T-helper 2 cell treated with Interferon-gamma antibody and Interleukin-4, amounts not matched to agents 5 μg/mL and 100 μg/mL, for 36 hours (primary cell): ENCODE data around the gene HTT.

Experiments used
- DNase-seq: peaks from one replicate; pipeline ENCODE4 v3.0.0; 2021; ENCODE audit warnings: low spot score
- H3K27ac Mint-ChIP-seq: one replicate; pipeline ENCODE4 v1.8.0; 2021; ENCODE audit warnings: mild to moderate bottlenecking, mixed read lengths
- H3K27me3 Mint-ChIP-seq: one replicate; pipeline ENCODE4 v1.8.0; 2021; ENCODE audit warnings: low read depth, mixed read lengths
- H3K36me3 Mint-ChIP-seq: one replicate; pipeline ENCODE4 v1.8.0; 2021; ENCODE audit warnings: low read depth, mixed read lengths
- H3K4me1 Mint-ChIP-seq: one replicate; pipeline ENCODE4 v1.8.0; 2021; ENCODE audit warnings: low read depth, mixed read lengths
- H3K4me3 Mint-ChIP-seq: one replicate; pipeline ENCODE4 v1.8.0; 2022; ENCODE audit warnings: mild to moderate bottlenecking, moderate library complexity, mixed read lengths
- H3K9me3 Mint-ChIP-seq: one replicate; pipeline ENCODE4 v1.8.0; 2021; ENCODE audit warnings: mixed read lengths

HTT gene

DNA sequence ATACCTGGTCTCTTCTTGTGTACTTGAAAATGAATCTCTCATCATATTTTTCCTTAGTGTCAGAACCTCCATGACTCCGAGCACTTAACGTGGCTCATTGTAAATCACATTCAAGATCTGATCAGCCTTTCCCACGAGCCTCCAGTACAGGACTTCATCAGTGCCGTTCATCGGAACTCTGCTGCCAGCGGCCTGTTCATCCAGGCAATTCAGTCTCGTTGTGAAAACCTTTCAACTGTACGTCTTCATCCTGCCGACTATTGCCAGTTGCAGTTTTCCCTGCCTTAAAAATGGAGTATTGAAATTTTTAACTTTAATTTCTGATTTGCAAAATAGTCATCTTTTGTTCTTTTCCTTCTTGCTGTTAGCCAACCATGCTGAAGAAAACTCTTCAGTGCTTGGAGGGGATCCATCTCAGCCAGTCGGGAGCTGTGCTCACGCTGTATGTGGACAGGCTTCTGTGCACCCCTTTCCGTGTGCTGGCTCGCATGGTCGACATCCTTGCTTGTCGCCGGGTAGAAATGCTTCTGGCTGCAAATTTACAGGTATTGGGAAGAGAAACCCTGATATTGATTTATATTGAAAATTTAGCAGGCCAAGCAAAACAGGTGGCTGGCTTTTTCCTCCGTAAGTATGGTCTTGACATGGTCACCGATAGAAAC, 132.1 kb downstream of the HTT start:
- Mint-ChIP-seq H3K4me1 (peaks cover 30% of the 10 kb centered on the region), H3K27ac (no peak overlapping the region), H3K4me3 (no peak overlapping the region), H3K9me3 (no peaks in the 10 kb centered on the region), H3K36me3 (peaks cover 56% of the 10 kb centered on the region), H3K27me3 (no peaks in the 10 kb centered on the region)
- DNase-seq, result no peak

DNA sequence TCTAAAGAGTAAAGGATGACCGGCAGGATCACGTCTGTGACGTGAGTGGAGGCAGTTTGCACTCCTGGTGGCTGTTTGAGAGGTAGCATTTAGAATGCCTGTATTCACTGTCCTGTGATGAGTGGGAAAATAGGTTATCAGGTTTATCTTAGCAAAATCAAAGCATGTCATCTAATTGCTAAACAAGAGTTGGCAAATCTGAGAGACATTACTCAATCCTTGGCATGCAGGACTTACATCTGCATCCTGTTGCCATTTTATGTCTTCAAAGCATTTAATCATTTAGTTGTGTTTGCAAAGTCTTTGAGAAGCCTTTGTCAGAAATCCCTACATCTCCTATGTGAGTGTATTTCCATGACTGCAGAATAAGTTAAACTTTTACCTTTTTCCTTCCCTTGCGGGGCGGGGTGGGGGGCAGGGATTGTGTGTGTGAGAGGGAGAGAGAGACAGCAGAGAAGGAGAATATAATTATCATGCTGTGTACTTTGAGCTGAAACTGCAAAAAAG, 133.1 kb downstream of the HTT start:
- peaks cover 55% of the 10 kb centered on the region for H3K36me3 Mint-ChIP-seq
- H3K4me3 Mint-ChIP-seq, result no peak overlapping the region
- H3K9me3 Mint-ChIP-seq, result no peaks in the 10 kb centered on the region
- H3K27ac Mint-ChIP-seq, result peak overlapping the region; percentile 44
- no peaks in the 10 kb centered on the region for H3K27me3 Mint-ChIP-seq
- peaks cover 20% of the 10 kb centered on the region for H3K4me1 Mint-ChIP-seq
- no peak for DNase-seq

DNA sequence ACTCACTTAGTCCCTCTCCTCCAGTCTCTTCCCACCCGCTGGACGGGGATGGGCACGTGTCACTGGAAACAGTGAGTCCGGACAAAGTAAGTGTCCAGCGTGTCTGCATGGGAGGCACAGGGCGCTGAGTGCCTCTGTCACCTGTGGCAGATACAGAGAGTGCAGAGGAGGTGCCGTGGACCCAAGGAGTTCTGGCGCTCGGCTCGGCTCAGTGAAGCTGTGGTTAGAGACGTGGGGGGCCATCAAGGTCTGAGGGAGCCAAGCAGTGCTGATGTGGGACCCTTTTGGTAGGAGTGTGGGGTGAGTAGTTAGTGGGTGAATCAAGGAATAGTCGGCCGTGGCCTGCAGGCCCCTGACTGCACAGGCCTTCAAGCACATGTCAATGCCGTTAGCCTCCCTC, 134.3 kb downstream of the HTT start:
- Mint-ChIP-seq H3K4me3 (no peak overlapping the region), H3K36me3 (peaks cover 53% of the 10 kb centered on the region), H3K4me1 (peaks cover 8% of the 10 kb centered on the region), H3K9me3 (no peaks in the 10 kb centered on the region), H3K27ac (no peak overlapping the region), H3K27me3 (no peaks in the 10 kb centered on the region)
- no peak for DNase-seq

DNA sequence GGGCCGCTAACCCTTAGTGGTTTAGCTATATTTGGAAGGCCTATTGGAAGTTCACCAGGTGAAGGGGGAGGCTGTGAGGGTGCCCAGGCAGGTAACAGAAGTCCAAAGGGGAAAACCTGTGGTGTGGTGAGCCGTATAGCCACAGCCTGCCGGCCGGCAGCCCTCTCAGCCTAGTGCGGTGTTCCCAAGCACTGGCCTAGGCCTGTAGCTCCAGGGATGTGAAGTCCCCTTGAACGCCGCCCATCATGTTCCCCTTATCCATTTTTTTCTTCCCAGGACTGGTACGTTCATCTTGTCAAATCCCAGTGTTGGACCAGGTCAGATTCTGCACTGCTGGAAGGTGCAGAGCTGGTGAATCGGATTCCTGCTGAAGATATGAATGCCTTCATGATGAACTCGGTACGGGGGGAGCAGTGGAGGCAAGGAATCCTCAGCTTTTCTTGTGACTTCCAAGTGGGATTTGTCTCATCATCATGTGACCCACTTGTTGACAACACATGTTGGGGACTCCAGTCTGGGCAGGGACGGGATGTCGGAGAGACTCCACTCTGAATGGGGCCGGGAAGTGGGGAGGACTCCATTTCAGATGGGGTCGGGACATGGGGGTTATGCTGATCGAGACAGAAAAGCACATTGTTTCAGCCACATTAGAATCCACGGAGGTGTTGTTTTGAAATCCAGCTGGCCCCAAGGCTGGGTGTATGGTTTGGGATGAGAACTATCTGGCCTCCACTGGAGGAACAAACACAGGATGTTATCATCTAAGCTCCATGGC, 135.3 kb downstream of the HTT start:
- H3K9me3 Mint-ChIP-seq, result no peaks in the 10 kb centered on the region
- H3K4me1 Mint-ChIP-seq, result peaks cover 2% of the 10 kb centered on the region
- DNase-seq, result no peak
- no peak overlapping the region for H3K4me3 Mint-ChIP-seq
- H3K27me3 Mint-ChIP-seq, result no peaks in the 10 kb centered on the region
- peaks cover 56% of the 10 kb centered on the region for H3K36me3 Mint-ChIP-seq
- no peak overlapping the region for H3K27ac Mint-ChIP-seq

DNA sequence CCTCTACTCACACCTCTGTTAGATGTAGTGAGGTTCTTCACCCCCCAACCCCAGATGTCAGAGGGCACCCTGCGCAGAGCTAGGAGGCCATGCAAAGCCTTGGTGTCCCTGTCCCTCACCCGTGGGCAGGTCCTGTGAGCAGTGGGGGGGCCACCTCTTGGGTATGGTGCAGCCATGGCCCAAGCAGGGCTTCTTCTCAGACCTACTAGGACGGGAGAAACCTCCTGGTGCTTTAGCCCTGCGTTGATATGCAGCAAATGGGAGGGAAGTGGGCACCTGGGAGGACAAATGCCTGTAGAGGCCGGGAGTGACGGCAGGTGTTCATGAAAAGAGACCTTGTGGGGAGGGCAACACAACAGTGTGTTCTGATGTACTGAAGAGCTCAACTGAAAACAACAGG, 136.0 kb downstream of the HTT start:
- Mint-ChIP-seq H3K9me3 (no peaks in the 10 kb centered on the region), H3K27me3 (no peaks in the 10 kb centered on the region), H3K27ac (peak overlapping the region; percentile 15), H3K4me3 (no peak overlapping the region), H3K36me3 (peaks cover 58% of the 10 kb centered on the region), H3K4me1 (peaks cover 2% of the 10 kb centered on the region)
- no peak for DNase-seq

DNA sequence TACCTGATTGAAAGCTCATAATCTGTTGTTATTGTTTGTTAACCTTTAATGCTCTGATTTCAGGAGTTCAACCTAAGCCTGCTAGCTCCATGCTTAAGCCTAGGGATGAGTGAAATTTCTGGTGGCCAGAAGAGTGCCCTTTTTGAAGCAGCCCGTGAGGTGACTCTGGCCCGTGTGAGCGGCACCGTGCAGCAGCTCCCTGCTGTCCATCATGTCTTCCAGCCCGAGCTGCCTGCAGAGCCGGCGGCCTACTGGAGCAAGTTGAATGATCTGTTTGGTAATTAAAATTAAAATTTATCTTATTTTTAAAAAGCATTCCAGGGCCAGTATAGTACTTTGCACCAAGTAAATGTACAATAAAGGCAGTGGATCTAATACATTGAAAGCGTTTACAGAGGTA, 137.4 kb downstream of the HTT start:
- H3K27ac Mint-ChIP-seq, result no peak overlapping the region
- peaks cover 61% of the 10 kb centered on the region for H3K36me3 Mint-ChIP-seq

DNA sequence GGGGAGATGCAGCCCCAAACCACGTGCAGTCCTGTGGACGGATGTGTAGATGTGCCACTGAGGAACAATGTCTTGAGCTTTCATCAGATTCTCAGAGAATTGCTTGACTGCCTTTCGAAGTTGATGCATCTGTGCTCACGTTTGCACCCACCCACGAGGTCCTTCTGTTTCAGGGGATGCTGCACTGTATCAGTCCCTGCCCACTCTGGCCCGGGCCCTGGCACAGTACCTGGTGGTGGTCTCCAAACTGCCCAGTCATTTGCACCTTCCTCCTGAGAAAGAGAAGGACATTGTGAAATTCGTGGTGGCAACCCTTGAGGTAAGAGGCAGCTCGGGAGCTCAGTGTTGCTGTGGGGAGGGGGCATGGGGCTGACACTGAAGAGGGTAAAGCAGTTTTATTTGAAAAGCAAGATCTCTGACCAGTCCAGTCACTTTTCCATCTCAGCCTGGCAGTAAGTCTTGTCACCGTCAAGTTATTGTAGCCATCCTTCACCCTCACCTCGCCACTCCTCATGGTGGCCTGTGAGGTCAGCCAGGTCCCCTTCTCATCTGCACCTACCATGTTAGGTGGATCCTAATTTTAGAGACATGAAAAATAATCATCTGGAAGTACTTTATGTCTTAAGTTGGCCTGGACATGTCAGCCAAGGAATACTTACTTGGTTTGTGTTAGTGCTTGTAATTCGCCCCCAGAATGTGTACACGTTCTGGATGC, 138.1 kb downstream of the HTT start:
- Mint-ChIP-seq H3K27ac (no peak overlapping the region), H3K36me3 (peaks cover 60% of the 10 kb centered on the region), H3K27me3 (no peaks in the 10 kb centered on the region), H3K4me1 (no peaks in the 10 kb centered on the region), H3K4me3 (no peak overlapping the region), H3K9me3 (no peaks in the 10 kb centered on the region)
- no peak for DNase-seq

More for the DNA sequence above, 137.4 kb downstream of the HTT start:
- no peak for DNase-seq
- H3K4me1 Mint-ChIP-seq, result peaks cover 2% of the 10 kb centered on the region
- H3K27me3 Mint-ChIP-seq, result no peaks in the 10 kb centered on the region
- no peaks in the 10 kb centered on the region for H3K9me3 Mint-ChIP-seq
- no peak overlapping the region for H3K4me3 Mint-ChIP-seq

DNA sequence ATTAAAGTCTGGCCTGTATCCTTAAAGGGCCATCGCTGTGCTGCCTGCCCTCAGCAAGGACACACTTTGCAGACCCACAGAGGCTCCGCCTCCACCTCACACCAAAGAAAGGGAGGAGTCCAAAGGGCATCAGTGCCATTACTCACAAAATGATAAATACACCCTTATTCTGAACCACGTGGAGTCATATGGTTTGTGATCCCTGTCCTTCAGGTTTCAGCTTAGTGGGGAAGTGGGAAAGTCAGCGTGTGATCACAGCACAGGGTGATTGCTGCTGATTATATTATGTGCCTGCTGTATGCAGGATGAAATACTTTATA, 138.6 kb downstream of the HTT start:
- Mint-ChIP-seq H3K4me1 (no peaks in the 10 kb centered on the region), H3K27ac (no peak overlapping the region), H3K36me3 (peaks cover 58% of the 10 kb centered on the region), H3K9me3 (no peaks in the 10 kb centered on the region), H3K27me3 (no peaks in the 10 kb centered on the region), H3K4me3 (no peak overlapping the region)
- no peak for DNase-seq

DNA sequence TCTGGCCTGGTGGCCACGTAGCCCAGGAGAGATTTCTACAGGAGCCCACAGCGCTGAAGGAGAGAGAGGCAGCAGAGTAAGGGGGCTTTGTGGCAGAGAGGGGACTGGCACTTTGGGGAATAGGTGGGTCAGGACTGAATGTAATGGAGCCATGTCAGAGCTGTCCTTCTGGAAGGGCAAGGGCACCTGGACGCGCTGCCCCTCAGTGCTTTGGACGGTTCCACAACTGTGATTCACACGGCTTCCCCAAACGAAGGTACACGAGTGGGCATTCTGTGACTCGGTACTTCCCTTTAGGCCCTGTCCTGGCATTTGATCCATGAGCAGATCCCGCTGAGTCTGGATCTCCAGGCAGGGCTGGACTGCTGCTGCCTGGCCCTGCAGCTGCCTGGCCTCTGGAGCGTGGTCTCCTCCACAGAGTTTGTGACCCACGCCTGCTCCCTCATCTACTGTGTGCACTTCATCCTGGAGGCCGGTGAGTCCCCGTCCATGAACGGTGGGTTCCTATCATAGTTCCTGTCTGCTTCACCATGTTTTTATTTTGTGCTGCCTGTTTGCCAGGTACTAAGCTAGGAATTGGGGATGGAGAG, 139.3 kb downstream of the HTT start:
- DNase-seq, result no peak
- Mint-ChIP-seq H3K27me3 (no peaks in the 10 kb centered on the region), H3K27ac (no peak overlapping the region), H3K4me1 (peaks cover 3% of the 10 kb centered on the region), H3K36me3 (peaks cover 60% of the 10 kb centered on the region), H3K9me3 (no peaks in the 10 kb centered on the region), H3K4me3 (no peak overlapping the region)

DNA sequence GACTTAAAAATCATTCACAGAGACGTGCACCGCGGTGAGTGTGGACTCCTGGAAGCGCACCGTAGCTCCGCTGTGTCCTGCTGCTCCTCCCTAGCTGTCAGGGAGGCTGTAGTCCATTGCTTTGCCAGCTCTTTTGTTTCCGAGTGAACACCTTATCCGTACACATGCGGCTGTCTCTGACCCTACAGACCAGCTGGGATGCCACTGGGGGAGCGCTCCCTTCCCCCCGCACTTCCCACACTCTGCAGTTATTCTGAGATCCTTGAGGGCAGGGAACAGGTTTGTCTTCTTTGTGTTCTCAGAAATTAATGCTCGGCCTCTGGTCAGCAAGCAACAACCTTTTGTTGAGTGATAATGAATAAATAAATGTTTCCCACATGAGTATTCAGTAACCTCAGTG, 140.8 kb downstream of the HTT start:
- no peak overlapping the region for H3K4me3 Mint-ChIP-seq
- H3K27ac Mint-ChIP-seq, result no peak overlapping the region
- H3K36me3 Mint-ChIP-seq, result peaks cover 63% of the 10 kb centered on the region
- no peak for DNase-seq
- no peaks in the 10 kb centered on the region for H3K9me3 Mint-ChIP-seq
- peaks cover 3% of the 10 kb centered on the region for H3K4me1 Mint-ChIP-seq
- no peaks in the 10 kb centered on the region for H3K27me3 Mint-ChIP-seq

DNA sequence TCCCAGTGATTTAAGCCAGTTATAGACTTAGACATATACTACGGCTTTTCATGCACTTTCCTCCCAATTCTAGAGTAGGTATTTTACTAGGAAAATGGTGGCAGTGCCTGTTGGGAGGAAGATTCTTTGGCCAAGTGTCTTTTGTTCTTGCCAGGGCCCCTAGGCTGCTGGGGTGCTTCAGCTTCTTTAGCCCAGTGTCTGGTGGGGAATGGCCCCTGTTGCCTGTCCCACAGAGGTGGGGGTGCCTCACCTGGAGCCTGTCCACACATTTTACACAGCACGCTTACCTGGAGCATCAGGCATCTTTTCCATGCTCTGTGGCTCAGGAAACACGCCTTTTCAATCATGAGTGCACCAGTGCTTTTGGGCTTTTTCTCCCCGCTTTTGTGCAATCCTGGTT, 141.3 kb downstream of the HTT start:
- Mint-ChIP-seq H3K9me3 (no peaks in the 10 kb centered on the region), H3K27me3 (no peaks in the 10 kb centered on the region), H3K4me1 (peaks cover 3% of the 10 kb centered on the region), H3K36me3 (peaks cover 59% of the 10 kb centered on the region), H3K4me3 (no peak overlapping the region), H3K27ac (no peak overlapping the region)
- no peak for DNase-seq

DNA sequence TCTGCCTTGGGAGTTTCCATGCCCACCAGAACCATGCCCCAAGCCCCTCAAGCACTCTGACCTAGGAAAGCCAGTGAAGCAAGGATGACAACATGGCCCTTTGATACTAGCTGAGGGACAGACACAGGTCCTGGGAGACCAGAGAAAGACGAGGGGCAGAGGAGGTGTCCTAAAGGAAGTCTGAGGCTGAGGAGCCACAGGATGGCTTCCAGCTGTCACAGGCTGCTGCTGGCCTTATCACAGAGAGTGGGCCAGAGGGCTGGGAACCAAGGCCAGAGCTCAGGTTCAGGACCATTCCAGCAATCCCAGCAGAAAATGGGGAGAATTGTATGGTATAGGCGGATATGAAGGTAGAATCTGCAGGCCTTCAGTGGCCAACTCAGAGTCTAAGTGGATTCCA, 142.8 kb downstream of the HTT start:
- Mint-ChIP-seq H3K9me3 (no peaks in the 10 kb centered on the region), H3K27me3 (no peaks in the 10 kb centered on the region), H3K4me3 (no peak overlapping the region), H3K4me1 (peaks cover 3% of the 10 kb centered on the region), H3K36me3 (peaks cover 68% of the 10 kb centered on the region), H3K27ac (no peak overlapping the region)
- no peak for DNase-seq

DNA sequence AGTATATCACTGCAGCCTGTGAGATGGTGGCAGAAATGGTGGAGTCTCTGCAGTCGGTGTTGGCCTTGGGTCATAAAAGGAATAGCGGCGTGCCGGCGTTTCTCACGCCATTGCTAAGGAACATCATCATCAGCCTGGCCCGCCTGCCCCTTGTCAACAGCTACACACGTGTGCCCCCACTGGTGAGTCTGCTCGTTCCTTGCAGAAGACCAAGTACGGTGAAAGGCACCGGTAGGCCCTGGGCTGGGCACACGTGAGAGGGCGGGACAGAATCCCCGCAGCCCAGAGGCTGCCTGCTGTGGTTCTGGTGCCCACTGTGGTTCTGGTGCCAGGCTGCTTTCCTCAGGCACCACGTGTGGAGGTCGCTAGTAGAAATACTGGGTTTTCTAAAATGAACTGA, 143.3 kb downstream of the HTT start:
- Mint-ChIP-seq H3K36me3 (peaks cover 69% of the 10 kb centered on the region), H3K4me1 (peaks cover 3% of the 10 kb centered on the region), H3K9me3 (no peaks in the 10 kb centered on the region), H3K27ac (no peak overlapping the region), H3K4me3 (no peak overlapping the region), H3K27me3 (no peaks in the 10 kb centered on the region)
- no peak for DNase-seq
